ENCODE data around the gene FAM13A.

GRCh38 chr4:88865466-88865865 lies 191.5 kb downstream of the FAM13A start:
- no peak for TF ChIP-seq CTCF (IDR thresholded peaks at IDR 0.05)
- no peak for TF ChIP-seq POLR2AphosphoS5 (IDR thresholded peaks at IDR 0.05)

Measured in breast epithelium (tissue), 3 donors.